ENCODE data around the gene SORBS2.

DNA sequence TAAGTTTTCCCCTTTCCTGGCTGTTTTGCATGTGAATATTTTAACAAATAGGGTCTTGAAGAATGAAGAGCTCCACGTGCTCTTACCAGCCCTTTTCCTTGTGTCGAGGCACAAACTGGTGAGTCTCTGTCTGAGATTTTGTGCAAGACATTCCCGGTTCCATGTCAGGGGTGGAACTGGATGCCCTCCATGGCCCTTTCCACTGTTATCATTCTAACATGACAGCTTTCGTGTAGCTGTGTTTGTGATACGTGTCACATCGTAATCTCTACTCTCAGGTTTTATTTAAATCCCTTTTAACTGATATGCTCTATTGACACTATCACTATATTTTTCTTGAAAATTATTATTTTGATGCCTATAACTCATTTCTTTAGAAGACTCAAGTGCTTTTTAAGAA, 130.4 kb downstream of the SORBS2 start:
- TF ChIP-seq POLR2AphosphoS5 (IDR thresholded peaks at IDR 0.05) (no peak), POLR2A (IDR thresholded peaks at IDR 0.05) (no peak)
- TF ChIP-seq, protein P1, sequence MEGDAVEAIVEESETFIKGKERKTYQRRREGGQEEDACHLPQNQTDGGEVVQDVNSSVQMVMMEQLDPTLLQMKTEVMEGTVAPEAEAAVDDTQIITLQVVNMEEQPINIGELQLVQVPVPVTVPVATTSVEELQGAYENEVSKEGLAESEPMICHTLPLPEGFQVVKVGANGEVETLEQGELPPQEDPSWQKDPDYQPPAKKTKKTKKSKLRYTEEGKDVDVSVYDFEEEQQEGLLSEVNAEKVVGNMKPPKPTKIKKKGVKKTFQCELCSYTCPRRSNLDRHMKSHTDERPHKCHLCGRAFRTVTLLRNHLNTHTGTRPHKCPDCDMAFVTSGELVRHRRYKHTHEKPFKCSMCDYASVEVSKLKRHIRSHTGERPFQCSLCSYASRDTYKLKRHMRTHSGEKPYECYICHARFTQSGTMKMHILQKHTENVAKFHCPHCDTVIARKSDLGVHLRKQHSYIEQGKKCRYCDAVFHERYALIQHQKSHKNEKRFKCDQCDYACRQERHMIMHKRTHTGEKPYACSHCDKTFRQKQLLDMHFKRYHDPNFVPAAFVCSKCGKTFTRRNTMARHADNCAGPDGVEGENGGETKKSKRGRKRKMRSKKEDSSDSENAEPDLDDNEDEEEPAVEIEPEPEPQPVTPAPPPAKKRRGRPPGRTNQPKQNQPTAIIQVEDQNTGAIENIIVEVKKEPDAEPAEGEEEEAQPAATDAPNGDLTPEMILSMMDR (IDR thresholded peaks at IDR 0.05) = no peak

Measured in gastroesophageal sphincter (tissue), 3 donors.